ENCODE results near the gene ABCA6. TPM values are rescaled to one million over a fixed set of nuclear protein-coding genes. Genes with fewer than 3 reads are reported as not detected.

ABCA6 gene
- total RNA-seq, 1 experiment from 2014 or later, result not detected

DNA sequence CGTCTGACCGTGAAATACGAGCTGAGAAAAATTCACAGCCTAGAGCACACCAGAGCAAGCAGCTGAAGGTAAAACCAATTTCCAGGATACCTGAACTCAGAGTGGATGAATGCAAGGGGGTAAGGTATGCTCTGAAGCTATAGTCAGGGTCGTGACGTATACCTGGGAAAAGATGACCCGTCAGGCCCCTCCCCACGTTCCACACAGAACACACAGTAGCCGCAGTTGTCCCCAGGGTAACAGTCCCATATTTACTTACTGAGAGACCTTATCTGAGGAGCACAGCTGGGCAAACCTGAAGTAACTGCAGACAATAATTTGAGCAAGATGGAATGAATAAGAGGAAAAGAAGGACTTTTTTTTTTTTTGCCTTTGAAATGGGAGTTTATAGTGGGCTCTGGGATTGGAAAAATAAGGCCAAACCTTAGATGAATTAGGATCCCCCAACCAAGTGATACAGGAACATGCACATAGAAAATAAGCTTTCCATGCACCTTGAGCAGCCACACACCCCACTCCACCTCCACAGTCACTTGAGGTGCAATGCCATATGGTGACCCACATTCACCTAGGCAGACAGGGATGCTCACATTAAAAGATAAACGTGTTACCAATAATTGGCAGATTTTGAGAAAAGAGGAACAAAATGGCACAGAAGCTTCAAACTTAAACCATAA, 38.0 kb downstream of the ABCA6 start:
- POLR2A ChIA-PET (ENCODE audit: unreplicated experiment), result no interaction called here
- no TSS peak for BruUV-seq (replicated peaks)

DNA sequence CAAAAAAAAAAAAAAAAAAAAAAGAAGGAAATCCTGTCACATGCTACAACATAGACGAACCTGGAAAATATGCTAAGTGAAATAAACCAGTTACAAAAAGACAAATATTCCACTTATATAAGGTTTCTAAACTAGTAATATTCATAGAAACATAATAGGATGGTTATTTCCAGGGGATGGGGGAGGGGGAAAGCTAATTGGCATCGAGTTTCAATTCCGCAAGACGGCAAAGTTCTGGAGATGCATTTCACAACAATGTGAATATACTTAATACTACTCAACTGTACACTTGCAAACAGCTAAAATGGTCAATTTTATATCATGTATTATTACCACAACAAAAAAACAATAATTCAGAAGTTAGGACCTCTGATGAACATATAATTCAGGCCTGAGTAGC, 43.1 kb downstream of the ABCA6 start:
- ChIA-PET CTCF (no interaction called here), POLR2A (ENCODE audit: unreplicated experiment) (no interaction called here)
- Histone ChIP-seq H3K4me2 (ENCODE audit: low read length) (no peak overlapping the region), H3K9me3 (ENCODE audit: low read length) (no peaks in the 10 kb centered on the region), H3K27me3 (ENCODE audit: low read length) (peaks cover 18% of the 10 kb centered on the region; the same call in 1 of the 2 replicates), H3K9ac (ENCODE audit: low read length) (no peak overlapping the region), H3K36me3 (ENCODE audit: low read depth, low read length) (no peaks in the 10 kb centered on the region), H2AFZ (ENCODE audit: low read length) (no peak overlapping the region), H3K9me2 (replicated peaks; ENCODE audit: low read length) (no peaks in the 10 kb centered on the region), H3K79me2 (ENCODE audit: low read length) (no peaks in the 10 kb centered on the region), H3K27ac (ENCODE audit: low read length) (no peak overlapping the region), H3K4me3 (ENCODE audit: low read length) (no peak overlapping the region), H3K4me1 (ENCODE audit: insufficient read depth, low read length) (no peaks in the 10 kb centered on the region), H3F3A (ENCODE audit: low read length, unreplicated experiment) (no peaks in the 10 kb centered on the region), H4K20me1 (ENCODE audit: low read length) (no peaks in the 10 kb centered on the region)
- ATAC-seq (no peak), DNase-seq (no peak)
- intact Hi-C loops (cut with micrococcal nuclease), result no loop called here
- no TSS peak for BruUV-seq (replicated peaks)
- no peak for TF ChIP-seq EZH2 (IDR thresholded peaks at IDR 0.05; ENCODE audit: low read length, unreplicated experiment)
- TF ChIP-seq, protein P1, sequence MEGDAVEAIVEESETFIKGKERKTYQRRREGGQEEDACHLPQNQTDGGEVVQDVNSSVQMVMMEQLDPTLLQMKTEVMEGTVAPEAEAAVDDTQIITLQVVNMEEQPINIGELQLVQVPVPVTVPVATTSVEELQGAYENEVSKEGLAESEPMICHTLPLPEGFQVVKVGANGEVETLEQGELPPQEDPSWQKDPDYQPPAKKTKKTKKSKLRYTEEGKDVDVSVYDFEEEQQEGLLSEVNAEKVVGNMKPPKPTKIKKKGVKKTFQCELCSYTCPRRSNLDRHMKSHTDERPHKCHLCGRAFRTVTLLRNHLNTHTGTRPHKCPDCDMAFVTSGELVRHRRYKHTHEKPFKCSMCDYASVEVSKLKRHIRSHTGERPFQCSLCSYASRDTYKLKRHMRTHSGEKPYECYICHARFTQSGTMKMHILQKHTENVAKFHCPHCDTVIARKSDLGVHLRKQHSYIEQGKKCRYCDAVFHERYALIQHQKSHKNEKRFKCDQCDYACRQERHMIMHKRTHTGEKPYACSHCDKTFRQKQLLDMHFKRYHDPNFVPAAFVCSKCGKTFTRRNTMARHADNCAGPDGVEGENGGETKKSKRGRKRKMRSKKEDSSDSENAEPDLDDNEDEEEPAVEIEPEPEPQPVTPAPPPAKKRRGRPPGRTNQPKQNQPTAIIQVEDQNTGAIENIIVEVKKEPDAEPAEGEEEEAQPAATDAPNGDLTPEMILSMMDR (conservative IDR thresholded peaks at IDR 0.05; ENCODE audit: low read depth, low read length), result no peak
- TF ChIP-seq EZH2phosphoT487 (IDR thresholded peaks at IDR 0.05; ENCODE audit: borderline replicate concordance, low read length), result no peak

More for the DNA sequence above, 38.0 kb downstream of the ABCA6 start:
- intact Hi-C loops (cut with micrococcal nuclease), result no loop called here
- Histone ChIP-seq H3K9me2 (replicated peaks; ENCODE audit: low read length) (no peaks in the 10 kb centered on the region), H2AFZ (ENCODE audit: low read length) (no peak overlapping the region), H3K36me3 (ENCODE audit: low read depth, low read length) (no peaks in the 10 kb centered on the region), H3K27ac (ENCODE audit: low read length) (no peak overlapping the region), H3F3A (ENCODE audit: low read length, unreplicated experiment) (no peaks in the 10 kb centered on the region), H3K27me3 (ENCODE audit: low read length) (peaks cover 4% of the 10 kb centered on the region; the same call in 1 of the 2 replicates), H4K20me1 (ENCODE audit: low read length) (no peaks in the 10 kb centered on the region), H3K79me2 (ENCODE audit: low read length) (no peaks in the 10 kb centered on the region), H3K4me3 (ENCODE audit: low read length) (no peak overlapping the region), H3K4me1 (ENCODE audit: insufficient read depth, low read length) (no peaks in the 10 kb centered on the region), H3K9ac (ENCODE audit: low read length) (no peak overlapping the region), H3K9me3 (ENCODE audit: low read length) (no peaks in the 10 kb centered on the region), H3K4me2 (ENCODE audit: low read length) (no peak overlapping the region)
- TF ChIP-seq, protein P1 (conservative IDR thresholded peaks at IDR 0.05; ENCODE audit: low read depth, low read length), result no peak
- TF ChIP-seq EZH2 (IDR thresholded peaks at IDR 0.05; ENCODE audit: low read length, unreplicated experiment) (no peak), EZH2phosphoT487 (IDR thresholded peaks at IDR 0.05; ENCODE audit: borderline replicate concordance, low read length) (no peak)
- ATAC-seq (no peak), DNase-seq (no peak)
- CTCF ChIA-PET, result interaction anchor here (0.6 kb wide), 1 partner anchor 18 kb away, joined by 3 read pairs; no protein-coding TSS in a partner anchor

DNA sequence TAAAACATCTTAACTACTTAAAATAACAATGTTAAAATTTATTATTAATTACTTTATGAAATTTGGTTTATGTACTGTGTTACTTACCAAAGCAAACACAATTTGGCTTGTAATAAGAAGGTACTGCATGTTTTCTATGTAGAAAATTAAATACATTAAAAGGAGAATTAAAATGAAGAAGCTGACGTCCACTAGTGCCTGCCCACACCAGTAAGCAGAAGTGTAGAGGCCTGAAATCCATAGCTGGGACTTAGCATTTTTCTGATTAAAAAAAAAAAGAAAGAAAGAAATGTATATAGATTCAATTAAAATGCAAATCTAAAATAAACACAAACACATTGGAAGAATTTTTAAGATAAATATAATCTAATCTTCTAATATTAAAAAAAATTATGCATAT, 45.2 kb downstream of the ABCA6 start:
- Histone ChIP-seq H3K27ac (ENCODE audit: low read length) (no peak overlapping the region), H3K9me3 (ENCODE audit: low read length) (no peaks in the 10 kb centered on the region), H3K9me2 (replicated peaks; ENCODE audit: low read length) (no peaks in the 10 kb centered on the region), H3F3A (ENCODE audit: low read length, unreplicated experiment) (no peaks in the 10 kb centered on the region), H3K4me1 (ENCODE audit: insufficient read depth, low read length) (no peaks in the 10 kb centered on the region), H3K4me2 (ENCODE audit: low read length) (no peak overlapping the region), H3K79me2 (ENCODE audit: low read length) (no peaks in the 10 kb centered on the region), H3K9ac (ENCODE audit: low read length) (no peak overlapping the region), H4K20me1 (ENCODE audit: low read length) (no peaks in the 10 kb centered on the region), H3K36me3 (ENCODE audit: low read depth, low read length) (no peaks in the 10 kb centered on the region), H3K4me3 (ENCODE audit: low read length) (no peak overlapping the region), H2AFZ (ENCODE audit: low read length) (no peak overlapping the region), H3K27me3 (ENCODE audit: low read length) (peaks cover 23% of the 10 kb centered on the region; the same call in 1 of the 2 replicates)
- ChIA-PET CTCF (no interaction called here), POLR2A (ENCODE audit: unreplicated experiment) (no interaction called here)
- BruUV-seq (replicated peaks), result no TSS peak
- ATAC-seq (no peak), DNase-seq (no peak)
- TF ChIP-seq EZH2 (IDR thresholded peaks at IDR 0.05; ENCODE audit: low read length, unreplicated experiment), result no peak
- no peak for TF ChIP-seq EZH2phosphoT487 (IDR thresholded peaks at IDR 0.05; ENCODE audit: borderline replicate concordance, low read length)
- TF ChIP-seq, protein P1 (conservative IDR thresholded peaks at IDR 0.05; ENCODE audit: low read depth, low read length), result no peak
- intact Hi-C loops (cut with micrococcal nuclease), result no loop called here

Measured in PC-3 (cell line).